Ramos (cell line): ENCODE measurements around the gene CD300C.
"Not testable (repeated sequence)": the region's sequence is repeated elsewhere in the genome, so short reads cannot be mapped to it uniquely, and the experiment has no call there.

Experiments
- in situ Hi-C: fragments of 300-500 bp; cut with MboI; formaldehyde crosslinking; loops from one replicate; pipeline ENCODE4 v1.14.3; 2022; ENCODE audit warnings: low sequenced_read_pairs; ENCODE audit not compliant: unreplicated experiment

CD300C gene

DNA sequence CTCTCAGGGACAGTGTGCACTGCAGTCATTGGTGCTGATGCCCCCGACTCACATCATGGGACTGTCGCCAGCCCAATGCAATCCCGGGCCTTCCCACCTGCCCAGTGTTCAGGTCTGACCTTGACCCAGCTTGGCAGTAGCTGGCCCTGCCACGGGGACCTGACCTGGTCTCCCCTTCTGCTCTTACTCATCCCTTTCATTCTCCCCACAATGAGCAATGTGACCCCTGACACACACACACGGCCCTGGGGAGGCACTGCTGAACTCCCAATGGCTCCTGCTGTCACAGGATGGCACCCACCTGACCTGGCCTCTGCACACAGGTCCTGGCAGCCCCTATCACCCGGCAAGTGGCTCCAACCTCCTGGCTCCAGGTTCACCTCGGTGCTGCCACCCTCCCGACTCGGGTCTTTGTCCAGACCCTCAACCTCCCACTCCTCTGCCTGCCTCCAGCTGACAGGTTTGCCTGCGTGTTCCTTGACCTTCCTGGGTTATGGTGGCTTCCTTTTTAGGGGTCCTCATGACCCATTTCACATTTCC is 6.6 kb downstream of the CD300C start:
- in situ Hi-C loops, result no loop called here

DNA sequence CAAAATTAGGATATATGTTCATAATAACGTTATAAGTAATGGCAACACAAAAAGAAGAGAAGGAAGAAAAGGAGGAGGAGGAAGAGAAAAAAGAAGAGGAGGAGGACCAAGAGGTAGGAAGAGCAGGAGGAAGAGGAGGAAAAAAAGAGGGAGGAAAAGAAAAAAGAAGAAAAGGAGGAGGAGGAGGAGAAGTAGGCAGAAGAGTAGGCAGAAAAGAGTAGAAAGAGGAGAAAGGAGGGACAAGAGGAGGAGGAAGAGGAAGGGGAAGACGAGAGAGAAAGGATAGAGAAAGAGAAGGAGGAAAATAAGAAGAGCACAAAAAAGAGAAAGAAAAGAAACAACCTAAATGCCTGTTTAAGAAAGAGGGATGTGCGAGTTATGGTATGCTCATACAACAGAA is 9.0 kb downstream of the CD300C start:
- in situ Hi-C loops, result no loop called here

DNA sequence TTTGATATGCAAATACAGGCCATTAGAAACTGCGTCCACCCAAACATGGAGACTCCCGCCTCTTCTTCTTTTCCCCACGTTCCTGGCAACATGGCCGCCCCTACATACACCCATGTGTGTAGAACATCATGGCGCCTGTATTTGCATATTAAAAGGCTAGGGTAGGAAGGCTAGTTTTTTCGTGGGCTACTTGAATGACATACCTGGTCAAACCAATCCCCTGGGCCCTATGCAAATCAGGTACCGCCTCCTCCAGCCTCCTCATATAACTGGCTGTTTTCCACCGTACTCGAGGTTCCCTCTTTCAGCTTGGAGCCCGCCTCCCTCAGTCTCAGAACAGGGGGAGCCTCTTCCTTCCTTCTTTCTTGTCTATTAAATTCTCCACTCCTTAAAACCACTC is 13.8 kb downstream of the CD300C start:
- in situ Hi-C loops, result no loop called here

DNA sequence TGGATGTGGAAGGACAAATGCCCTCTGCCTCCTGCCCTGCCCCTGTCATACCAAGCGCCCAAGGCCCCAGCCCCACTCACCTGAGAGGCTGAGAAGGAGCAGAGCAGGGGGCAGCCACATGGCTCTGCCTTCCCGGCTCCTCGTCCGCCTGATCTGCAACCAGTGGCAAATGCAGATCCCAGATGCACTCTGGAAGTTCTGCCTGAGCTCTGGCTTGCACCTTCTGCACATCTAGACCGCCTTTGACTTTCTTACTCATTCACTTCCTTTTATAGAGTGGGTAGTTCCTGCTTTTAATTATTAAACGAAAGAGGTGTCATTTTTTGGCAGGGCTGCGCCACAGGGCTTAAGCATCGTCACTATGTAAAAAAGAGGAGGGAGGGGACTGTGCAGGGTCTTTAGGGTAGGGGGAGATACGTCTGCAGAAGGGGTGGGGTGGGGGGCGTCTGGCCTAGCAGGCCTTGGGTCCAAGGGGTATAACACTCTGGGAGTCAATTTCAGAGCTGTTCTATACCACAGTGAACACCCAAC is 14.6 kb downstream of the CD300C start, which contains the start of gene CD300LB:
Gene CD300LB (minus strand): TSS at position 245 of the 531 bp plus-strand sequence. CDS start 125 bp downstream, at position 120.
- in situ Hi-C loops, result no loop called here

DNA sequence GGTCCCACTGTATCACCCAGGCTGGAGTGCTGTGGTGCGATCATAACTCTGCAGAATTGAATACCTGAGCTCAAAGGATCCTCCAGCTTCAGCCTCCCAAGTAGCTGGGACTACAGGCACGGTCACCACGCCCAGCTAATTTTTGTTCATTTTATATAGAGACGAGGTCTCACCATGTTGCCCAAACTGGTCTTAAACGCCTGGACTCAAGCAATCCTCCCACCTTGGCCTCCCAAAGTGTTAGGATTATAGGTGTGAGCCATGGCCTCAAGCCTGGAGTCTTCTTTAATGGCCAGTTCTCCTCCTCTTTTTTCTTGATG is 15.1 kb downstream of the CD300C start:
- in situ Hi-C loops, result no loop called here

DNA sequence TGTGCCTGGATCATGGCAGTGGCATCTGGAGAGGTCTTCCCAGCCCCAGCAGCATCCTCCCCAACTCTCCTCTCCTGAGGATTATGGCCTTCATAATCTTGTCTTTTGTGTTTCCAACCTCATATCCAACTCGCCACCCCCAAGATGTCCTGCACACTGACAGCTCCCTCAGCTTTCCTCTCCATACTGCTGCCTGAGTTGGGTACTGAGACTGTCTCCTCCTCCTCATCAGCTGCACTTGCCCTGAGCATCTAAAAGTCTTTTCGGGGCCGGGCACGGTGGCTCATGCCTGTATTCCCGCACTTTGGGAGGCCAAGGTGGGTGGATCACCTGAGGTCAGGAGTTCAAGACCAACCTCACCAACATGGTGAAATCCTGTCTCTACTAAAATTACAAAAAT is 16.7 kb downstream of the CD300C start:
- in situ Hi-C loops, result no loop called here

DNA sequence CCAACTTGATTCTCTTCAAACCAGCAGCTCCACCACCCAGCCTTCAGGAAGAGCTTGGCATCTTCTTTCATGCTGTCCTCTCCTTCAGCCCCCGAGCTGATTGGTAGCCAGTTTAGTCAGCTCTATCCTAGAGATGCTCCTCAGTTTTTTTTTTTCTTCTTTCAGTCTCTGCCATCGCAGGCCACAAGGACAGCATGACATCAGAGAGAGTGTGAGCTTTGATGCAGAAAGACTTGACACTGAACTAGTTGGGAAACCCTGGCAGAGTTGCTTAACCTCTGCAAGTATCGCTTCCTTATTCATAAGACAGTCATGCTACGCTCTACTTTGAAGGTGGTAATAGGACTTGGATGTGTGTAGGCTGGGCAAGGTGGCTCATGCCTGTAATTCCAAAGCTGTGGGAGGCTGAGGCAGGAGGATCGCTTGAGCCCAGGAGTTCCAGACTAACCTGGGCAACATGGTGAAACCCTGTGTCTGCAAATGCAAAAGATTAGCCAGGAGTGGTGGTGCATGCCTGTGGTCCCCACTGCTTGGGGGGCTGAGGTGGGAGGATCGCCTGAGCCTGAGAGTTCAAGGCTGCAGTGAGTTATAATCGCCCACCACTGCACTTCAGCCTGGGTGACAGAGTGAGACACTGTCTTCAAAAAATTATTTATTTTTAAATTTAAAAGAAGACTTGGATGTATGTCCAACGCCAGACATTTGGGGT is 17.3 kb downstream of the CD300C start:
- in situ Hi-C loops, result no loop called here

DNA sequence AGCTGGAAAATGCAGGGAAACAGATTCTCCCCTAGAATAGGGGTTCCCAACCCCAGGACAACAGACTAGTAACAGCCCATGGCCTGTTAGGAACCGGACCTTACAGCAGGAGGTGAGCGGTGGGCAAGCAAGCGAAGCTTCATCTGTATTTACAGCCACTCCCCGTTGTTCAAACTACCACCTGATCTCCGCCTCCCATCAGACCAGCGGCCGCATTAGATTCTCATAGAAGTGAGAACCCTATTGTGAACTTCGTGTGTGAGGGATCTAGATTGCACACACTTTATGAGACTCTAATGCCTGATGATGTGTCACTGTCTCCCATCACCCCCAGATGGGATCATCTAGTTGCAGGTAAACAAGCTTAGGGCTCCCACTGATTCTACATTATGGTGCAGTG is 18.2 kb downstream of the CD300C start:
- in situ Hi-C loops, result no loop called here

DNA sequence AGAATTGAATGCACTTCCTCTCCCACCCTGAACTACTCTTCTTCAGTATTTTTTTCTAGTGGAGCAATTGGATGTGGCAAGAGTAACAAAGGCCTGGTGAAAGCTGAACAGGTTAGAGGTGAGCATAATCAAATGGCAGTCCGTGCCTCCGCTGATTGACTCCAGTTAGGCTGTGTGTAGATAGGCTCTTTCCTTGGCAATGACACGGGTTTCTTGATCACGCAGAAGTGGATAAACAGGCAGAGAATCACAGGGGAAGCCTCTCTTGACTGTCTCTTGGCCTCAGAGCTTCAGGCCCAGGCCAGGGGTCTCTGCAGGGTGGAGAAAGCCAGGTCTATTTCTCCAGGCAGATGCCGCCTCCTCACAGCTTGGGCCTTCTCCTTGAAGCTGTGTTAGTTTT is 18.8 kb downstream of the CD300C start:
- in situ Hi-C loops, result no loop called here

DNA sequence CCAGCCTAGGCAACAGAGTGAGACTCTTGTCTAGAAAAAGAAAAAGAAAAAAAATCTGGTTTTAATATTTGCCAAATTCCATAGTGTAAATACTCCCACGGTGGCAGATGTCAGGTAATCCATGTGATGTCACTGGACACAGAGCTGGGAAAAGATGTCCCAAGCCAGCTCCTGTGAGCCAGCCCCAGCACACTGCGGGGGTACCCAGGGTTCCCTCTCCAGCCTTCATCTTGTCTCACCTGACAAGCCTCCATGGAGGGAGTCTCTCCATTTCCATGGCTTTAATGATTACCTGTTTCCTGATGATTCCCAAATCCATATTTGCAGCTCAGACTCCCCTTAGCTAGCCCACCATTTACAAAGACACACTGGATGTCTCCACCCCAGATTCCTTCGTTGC is 19.2 kb downstream of the CD300C start:
- in situ Hi-C loops, result no loop called here

DNA sequence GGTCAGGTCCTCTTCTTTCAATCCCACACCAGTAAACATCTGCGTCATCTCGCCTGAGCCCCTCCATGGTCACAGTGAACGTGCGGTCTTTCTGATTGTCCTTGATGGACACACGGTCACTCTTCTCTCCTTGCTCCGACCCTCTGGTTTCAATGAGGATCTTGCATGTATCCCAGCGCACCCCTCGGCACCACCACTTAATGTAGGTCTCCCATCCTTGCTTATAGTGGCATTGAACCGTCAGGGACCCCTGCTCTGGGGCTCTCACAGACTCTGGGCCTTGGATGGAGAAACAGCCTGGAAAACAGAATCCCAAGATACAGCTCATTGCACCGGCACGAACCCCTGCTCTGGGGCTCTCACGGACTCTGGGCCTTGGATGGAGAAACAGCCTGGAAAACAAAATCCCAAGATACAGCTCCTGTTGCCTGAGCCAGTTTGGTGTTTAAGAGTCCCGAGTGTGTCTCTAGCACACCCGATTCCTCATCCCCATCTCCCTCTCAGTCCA is 20.1 kb downstream of the CD300C start:
- in situ Hi-C loops, result no loop called here

DNA sequence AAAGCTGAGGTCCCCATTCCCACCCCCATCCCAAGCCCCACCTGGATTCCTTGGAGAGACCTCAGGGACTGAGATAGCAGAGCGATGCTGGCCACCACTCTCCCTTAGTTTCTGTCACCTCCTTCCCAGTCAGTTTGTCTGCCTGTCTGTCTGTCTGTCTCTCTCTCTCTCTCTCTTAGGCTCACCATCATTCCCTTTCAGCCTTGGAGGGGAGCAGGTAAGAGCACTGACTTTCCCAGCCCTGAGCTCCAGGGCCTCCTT is 20.5 kb downstream of the CD300C start:
- in situ Hi-C loops, result no loop called here

DNA sequence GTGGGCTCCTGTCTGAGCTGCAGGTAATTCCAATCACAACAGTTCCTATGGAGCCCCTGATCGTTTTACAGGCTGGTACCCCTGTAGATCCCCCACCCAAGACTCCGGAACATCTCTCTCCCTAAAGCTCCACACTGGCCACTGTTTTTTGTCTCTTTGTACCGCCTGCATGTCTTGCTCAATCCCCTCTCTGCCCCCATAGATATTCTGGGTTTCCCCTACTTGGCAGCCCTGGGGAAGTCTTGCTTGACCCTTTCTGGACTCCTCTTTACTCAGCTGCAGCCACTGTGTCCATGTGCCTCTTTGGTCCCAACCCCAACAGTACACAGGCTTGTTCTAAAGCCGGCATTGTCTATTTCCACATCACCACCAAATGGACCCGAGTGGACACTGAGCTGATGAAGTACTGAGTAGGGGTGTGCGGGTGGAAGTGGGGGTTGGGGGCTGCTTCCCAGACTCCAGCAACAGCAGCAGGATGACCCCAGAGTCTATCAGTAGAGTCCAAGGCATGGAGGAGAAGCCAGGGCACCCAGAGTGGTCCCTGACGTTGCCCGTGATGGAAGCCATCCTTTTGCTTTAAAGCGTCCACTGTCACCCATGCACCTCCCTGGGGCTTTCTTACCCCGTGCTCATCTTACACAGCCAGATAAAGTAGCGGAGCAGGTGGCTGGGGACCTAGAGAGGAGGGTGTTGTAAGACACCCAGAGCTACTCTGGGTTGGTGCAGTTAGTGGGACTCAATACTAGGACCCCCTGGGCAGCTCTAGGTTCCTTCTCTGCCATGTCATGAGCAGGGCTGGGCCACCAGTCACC is 21.1 kb downstream of the CD300C start:
- in situ Hi-C loops, result no loop called here

DNA sequence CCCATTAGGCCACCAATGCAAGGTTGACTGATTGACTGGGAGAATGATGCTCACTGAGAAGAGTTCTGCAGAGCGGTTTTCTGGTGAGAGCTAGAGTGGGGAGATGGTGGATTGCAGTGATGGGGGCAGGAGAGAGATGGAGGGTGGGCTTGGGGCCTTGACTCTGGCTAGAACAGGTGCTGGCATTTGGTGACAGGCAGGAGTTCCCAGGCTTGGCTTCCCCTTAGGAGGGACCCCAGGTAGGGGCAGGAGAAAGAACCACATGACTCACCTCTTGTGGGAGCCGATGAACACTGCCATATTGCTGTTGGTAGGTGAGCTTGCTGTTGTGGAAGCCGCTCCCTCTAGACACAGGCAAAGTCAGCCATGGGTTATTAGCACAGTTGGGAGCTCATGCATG is 22.6 kb downstream of the CD300C start:
- in situ Hi-C loops, result no loop called here

DNA sequence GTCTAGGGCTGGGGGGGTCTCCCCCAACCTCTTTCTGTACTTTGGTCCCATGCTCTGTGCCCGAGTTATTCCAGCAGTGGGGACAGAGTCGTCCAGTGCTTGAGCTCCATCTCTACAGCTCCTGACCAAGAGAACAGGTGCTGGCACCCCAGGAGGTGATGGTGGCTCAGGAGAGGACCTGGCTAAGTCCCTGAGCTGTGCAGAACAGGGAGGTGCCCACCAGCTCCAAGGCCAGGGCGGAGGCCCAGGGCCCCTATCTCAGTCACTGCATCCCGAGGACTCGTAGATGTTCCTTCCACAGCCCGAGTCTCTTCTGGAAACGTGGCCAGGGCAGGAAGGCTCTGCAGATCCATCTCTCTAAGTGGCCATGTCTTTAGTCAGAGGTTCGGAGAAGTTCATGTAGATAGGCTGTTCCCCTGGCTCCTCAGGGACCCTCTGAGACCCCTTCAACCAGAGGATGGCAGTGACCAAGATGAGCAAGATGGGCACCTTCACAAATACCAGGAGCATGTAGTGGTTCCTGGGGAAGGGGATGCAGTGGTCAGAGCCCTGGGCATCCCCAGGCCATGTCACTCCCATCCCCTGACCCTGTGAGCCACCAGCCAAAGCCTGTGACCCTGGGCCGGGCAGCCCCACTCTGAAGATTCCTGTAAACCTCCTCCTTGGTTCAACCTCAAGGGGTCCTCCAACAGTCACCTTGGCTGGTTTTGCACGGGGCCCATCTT is 23.4 kb downstream of the CD300C start:
- in situ Hi-C loops, result no loop called here

DNA sequence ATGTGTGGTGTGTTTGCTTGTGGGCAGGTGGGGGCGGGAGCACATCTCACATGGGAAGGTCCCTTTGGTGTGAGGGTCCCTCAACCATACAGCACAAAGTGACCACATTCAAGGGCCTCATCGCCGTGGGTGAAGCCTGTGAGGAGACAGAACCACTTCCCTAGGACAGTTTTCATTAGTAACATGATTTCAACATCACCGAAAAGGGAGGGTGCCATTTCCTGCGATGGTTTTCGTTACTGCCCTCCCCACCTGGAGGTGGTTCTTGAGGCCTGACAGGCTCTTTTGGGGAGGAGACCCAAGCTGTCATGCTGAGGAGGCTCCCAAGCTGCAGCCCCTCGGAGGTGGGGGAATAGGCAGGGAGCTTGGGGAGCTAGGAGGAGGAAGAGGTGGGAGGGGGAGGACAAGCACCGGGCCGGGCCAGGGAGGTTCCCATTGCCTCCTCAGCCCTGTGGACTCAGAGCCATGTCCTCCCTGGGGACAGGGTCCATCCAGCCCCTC is 24.2 kb downstream of the CD300C start:
- in situ Hi-C loops, result no loop called here

DNA sequence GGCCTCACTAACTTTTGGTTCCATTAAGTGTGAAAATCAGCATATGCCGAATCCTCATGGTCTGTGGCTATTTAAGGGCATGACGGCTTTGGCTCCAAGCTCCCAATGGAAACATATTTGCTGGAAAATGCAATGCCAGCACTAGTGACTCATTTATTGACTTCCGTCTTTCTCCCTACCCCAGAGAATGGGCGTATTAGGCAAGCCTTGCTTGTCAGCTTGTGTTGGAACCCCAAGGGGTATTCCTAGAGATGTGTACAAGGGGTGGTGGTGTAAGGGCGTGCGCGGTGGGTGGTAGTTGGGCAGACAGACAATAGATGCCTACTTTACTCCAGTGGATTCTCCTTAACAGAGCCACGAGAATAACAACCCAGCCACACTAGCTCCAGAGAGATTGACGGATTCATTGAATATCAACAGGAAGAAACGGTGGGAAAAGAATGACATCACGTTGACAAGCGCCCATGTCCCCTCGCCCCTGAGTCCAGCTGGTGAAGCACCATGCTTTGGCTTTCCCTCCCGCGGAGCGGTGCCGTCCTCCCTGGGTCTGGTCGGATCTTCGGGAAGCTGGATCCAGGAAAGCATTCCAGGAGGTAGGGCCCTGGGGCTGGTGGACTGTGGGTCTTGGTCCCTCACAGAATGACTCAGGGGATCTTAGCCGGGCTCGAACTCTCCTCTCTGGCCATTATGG is 25.0 kb downstream of the CD300C start:
- in situ Hi-C loops, result no loop called here

DNA sequence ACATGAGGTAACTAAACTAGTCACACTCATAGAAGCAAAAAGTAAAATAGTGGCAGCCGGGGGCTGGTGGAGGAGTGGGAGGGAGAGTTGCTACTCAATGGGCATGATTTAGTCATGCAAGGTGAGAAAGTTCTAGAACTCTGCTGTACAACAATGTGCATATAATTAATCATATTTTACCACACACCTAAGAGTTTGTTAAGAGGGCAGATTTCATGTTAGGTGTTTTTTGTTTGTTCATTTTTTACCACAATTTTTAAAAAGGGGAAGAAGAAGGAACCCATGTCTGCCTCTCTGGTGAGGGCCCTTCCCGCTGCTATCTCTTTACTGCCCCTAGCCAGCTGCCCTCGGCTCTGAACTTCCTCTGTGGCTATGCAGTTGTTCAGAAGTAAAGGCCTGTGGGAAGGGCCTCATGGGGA is 25.9 kb downstream of the CD300C start:
- in situ Hi-C loops, result no loop called here

DNA sequence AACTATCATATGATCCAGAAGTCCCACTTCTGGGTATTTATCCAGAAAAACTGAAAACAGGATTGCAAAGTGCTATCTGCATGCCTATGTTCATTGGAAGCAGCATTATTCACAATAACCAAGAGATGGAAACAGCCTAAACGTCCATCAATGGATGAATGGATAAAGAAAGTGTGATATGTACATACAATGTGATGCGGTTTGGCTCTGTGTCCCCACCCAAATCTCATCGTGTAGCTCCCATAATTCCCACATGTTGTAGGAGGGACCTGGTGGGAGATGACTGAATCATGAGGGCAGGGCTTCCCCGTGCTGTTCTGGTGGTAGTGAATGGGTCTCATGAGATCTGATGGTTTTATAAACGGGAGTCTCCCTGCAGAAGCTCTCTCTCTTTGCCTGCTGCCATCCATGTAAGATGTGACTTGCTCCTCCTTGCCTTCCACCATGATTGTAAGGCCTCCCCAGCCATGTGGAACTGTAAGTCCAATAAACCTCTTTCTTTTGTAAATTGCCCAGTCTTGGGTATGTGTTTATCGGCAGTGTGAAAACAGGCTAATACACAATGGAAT is 27.4 kb downstream of the CD300C start:
- in situ Hi-C loops, result not testable (repeated sequence)
